ENCODE measurements around the gene TMEM114. TPM values are rescaled to one million over a fixed set of nuclear protein-coding genes. Genes with fewer than 3 reads are reported as not detected.

The TMEM114 gene
- total RNA-seq, 1 experiment from 2014 or later, result not detected

DNA sequence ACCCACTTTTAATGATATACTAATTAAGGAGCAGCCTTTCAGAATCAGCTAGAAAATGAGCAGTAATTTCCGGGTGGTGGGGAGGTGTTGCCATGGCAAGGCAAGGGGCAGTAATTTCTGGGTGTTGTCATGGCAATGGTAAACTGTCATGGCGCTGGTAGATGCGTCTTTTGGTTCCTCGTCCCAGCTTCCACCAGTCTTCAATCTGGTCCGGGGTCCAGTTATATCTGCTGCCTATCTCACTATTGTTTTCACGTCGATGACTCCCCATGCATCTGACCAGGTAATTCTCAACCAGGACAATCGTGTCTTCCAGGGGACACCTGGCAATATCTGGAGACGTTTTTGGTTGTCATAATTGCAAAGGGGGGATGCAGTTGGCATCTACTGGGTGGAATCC lies 34.9 kb downstream of the TMEM114 start:
- Histone ChIP-seq H3K79me2 (ENCODE audit: insufficient read depth, low read length) (no peaks in the 10 kb centered on the region), H3K9me3 (ENCODE audit: control insufficient read depth in 1 of 2, insufficient read depth in 1 of 2, low read depth in 1 of 2, low read length in 2 of 2) (no peaks in the 10 kb centered on the region), H3K36me3 (ENCODE audit: control insufficient read depth in 1 of 2, insufficient read depth in 2 of 2, low read length in 2 of 2) (no peaks in the 10 kb centered on the region), H3K9me2 (ENCODE audit: insufficient read depth) (no peaks in the 10 kb centered on the region), H4K20me1 (ENCODE audit: insufficient read depth) (no peaks in the 10 kb centered on the region), H3K4me3 (replicated peaks in 1 of 2; ENCODE audit: low read depth in 1 of 2, low read length in 2 of 2) (no peak overlapping the region), H3K4me1 (ENCODE audit: control insufficient read depth in 1 of 2, insufficient read depth in 2 of 2, low read length in 2 of 2) (no peaks in the 10 kb centered on the region), H3K9ac (ENCODE audit: low read length) (no peak overlapping the region), H3K27me3 (ENCODE audit: insufficient read depth, low read length) (peaks cover 35% of the 10 kb centered on the region), H3K27ac (ENCODE audit: low read depth, low read length) (no peak overlapping the region), H3K4me2 (ENCODE audit: low read length) (no peak overlapping the region), H2AFZ (ENCODE audit: low read depth, low read length, poor library complexity, severe bottlenecking) (no peak overlapping the region)
- no TSS peak for BruUV-seq (replicated peaks)
- ChIA-PET RAD21 (ENCODE audit: low non-redundant PET in 1 of 2, low total read pairs in 2 of 2, uncharacterized antibody in 2 of 2, unreplicated experiment in 2 of 2) (no interaction called here), CTCF (no interaction called here), POLR2A (no interaction called here)
- intact Hi-C loops (cut with micrococcal nuclease), result no loop called here
- TF ChIP-seq, protein P1, sequence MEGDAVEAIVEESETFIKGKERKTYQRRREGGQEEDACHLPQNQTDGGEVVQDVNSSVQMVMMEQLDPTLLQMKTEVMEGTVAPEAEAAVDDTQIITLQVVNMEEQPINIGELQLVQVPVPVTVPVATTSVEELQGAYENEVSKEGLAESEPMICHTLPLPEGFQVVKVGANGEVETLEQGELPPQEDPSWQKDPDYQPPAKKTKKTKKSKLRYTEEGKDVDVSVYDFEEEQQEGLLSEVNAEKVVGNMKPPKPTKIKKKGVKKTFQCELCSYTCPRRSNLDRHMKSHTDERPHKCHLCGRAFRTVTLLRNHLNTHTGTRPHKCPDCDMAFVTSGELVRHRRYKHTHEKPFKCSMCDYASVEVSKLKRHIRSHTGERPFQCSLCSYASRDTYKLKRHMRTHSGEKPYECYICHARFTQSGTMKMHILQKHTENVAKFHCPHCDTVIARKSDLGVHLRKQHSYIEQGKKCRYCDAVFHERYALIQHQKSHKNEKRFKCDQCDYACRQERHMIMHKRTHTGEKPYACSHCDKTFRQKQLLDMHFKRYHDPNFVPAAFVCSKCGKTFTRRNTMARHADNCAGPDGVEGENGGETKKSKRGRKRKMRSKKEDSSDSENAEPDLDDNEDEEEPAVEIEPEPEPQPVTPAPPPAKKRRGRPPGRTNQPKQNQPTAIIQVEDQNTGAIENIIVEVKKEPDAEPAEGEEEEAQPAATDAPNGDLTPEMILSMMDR (IDR thresholded peaks at IDR 0.05 in 2 of 3, conservative IDR thresholded peaks at IDR 0.05 in 1 of 3; ENCODE audit: borderline replicate concordance in 1 of 3, insufficient read depth in 1 of 3, low read depth in 2 of 3, low read length in 2 of 3), result no peak
- no peak for TF ChIP-seq EGR1 (IDR thresholded peaks at IDR 0.05; ENCODE audit: low read depth)
- no peak for TF ChIP-seq RAD21 (IDR thresholded peaks at IDR 0.05; ENCODE audit: low read depth)
- no peak for TF ChIP-seq TCF7L2 (IDR thresholded peaks at IDR 0.05; ENCODE audit: borderline replicate concordance, extremely low read depth, insufficient read depth, insufficient read length)
- TF ChIP-seq FOSL1 (IDR thresholded peaks at IDR 0.05; ENCODE audit: low read depth), result no peak
- no peak for TF ChIP-seq POLR2AphosphoS5 (IDR thresholded peaks at IDR 0.05; ENCODE audit: low read depth, low read length)
- no peak for TF ChIP-seq ZFX (IDR thresholded peaks at IDR 0.05)
- TF ChIP-seq CEBPB (IDR thresholded peaks at IDR 0.05; ENCODE audit: low read depth), result no peak
- TF ChIP-seq SP1 (IDR thresholded peaks at IDR 0.05; ENCODE audit: low read depth), result no peak
- TF ChIP-seq, protein P2, sequence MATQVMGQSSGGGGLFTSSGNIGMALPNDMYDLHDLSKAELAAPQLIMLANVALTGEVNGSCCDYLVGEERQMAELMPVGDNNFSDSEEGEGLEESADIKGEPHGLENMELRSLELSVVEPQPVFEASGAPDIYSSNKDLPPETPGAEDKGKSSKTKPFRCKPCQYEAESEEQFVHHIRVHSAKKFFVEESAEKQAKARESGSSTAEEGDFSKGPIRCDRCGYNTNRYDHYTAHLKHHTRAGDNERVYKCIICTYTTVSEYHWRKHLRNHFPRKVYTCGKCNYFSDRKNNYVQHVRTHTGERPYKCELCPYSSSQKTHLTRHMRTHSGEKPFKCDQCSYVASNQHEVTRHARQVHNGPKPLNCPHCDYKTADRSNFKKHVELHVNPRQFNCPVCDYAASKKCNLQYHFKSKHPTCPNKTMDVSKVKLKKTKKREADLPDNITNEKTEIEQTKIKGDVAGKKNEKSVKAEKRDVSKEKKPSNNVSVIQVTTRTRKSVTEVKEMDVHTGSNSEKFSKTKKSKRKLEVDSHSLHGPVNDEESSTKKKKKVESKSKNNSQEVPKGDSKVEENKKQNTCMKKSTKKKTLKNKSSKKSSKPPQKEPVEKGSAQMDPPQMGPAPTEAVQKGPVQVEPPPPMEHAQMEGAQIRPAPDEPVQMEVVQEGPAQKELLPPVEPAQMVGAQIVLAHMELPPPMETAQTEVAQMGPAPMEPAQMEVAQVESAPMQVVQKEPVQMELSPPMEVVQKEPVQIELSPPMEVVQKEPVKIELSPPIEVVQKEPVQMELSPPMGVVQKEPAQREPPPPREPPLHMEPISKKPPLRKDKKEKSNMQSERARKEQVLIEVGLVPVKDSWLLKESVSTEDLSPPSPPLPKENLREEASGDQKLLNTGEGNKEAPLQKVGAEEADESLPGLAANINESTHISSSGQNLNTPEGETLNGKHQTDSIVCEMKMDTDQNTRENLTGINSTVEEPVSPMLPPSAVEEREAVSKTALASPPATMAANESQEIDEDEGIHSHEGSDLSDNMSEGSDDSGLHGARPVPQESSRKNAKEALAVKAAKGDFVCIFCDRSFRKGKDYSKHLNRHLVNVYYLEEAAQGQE (IDR thresholded peaks at IDR 0.05; ENCODE audit: low read depth), result no peak
- no peak for TF ChIP-seq SIN3A (IDR thresholded peaks at IDR 0.05; ENCODE audit: low read depth)
- no peak for TF ChIP-seq EZH2phosphoT487 (IDR thresholded peaks at IDR 0.05; ENCODE audit: borderline replicate concordance)
- no peak for TF ChIP-seq POLR2A (IDR thresholded peaks at IDR 0.05; ENCODE audit: borderline replicate concordance, extremely low read depth, insufficient read depth, insufficient read length)
- TF ChIP-seq MAX (IDR thresholded peaks at IDR 0.05), result no peak
- TF ChIP-seq SRF (IDR thresholded peaks at IDR 0.05; ENCODE audit: low read depth), result no peak
- TF ChIP-seq YY1 (IDR thresholded peaks at IDR 0.05; ENCODE audit: extremely low read depth, insufficient replicate concordance, low read depth, low read length), result no peak
- no peak for TF ChIP-seq ZNF274 (IDR thresholded peaks at IDR 0.05; ENCODE audit: low read depth, low read length)
- TF ChIP-seq, protein P3, sequence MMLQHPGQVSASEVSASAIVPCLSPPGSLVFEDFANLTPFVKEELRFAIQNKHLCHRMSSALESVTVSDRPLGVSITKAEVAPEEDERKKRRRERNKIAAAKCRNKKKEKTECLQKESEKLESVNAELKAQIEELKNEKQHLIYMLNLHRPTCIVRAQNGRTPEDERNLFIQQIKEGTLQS (IDR thresholded peaks at IDR 0.05), result no peak
- ATAC-seq (no peak), DNase-seq (ENCODE audit: low read depth, low spot score) (no peak)

All from HCT116 (cell line).